Measurements from ENCODE around the gene MORN5.

DNA sequence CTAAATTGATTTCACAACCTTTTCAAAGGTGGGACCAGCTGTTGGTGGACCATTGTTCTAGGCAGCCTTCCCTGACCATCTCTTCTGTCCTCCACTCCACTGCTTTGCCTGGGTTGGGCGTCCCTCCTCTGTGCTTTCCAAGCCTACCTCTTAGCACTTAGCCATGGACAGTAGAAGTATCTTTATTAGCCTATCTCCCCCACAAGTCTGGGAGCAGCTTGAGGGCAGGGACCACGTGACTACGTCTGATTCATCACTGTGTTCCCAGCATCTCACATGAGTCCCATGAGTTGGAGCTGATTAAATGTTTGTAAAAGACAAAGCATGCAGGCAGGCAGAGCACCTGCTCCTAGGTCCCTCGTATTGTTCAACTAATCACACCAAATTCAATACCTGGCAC, 20.9 kb downstream of the MORN5 start:
- TF ChIP-seq EZH2phosphoT487 (IDR thresholded peaks at IDR 0.05; ENCODE audit: insufficient read depth, low read depth) (no peak), EZH2 (IDR thresholded peaks at IDR 0.05; ENCODE audit: insufficient read depth, poor library complexity, severe bottlenecking) (no peak)

Data from GM23248 (cell line).